ENCODE measurements around the gene WNT5B.
"Not testable (repeated sequence)": the region's sequence is repeated elsewhere in the genome, so short reads cannot be mapped to it uniquely, and the experiment has no call there.

Gene WNT5B

DNA sequence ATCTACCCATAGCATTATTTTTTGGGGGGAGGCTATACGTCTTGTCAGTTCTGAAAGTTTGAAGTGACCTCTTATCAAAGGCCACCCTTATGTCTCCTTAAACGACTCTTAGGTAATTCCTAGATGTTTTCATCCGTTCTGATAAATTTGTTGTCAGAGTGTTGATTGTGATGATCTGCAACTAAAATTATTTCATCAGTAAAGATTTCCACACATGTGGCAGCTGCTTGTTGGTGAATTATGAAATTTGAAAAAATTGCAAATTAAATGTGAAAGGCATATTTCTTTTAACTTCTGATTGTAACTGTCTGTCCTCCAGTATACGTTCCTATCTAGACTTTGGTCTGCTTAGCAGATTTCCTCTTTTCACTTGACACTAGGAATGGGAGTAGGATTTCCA, 63.2 kb downstream of the WNT5B start:
- DNase-seq: no peak

DNA sequence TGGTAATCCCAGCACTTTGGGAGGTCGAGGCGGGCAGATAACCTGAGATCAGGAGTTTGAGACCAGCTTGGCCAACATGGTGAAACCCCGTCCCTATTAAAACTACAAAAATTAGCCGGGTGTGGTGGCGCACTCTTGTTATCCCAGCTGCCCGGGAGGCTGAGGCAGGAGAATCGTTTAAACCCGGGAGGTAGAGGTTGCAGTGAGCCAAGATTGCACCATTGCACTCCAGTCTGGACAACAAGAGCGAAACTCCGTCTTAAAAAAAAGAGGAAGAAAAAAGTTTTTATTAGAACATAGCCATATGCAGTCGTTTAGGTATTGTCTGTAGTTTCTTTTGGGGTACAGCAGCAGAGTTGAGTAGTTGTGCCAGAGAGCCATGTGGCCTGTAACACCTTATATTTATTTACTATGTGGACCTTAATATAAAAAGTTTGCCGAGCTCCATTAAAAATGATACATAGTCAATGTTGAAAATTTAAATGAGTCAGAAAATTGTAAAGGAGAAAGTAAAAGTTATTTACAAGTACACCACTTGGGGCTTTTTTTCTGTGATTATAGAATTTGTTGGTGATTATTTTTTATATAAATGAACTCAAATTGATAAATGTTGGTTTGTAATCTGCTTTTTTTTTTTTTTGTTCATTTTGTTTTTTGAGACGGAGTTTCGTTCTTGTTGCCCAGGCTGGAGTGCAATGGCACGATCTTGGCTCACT, 64.0 kb downstream of the WNT5B start:
- no peak for DNase-seq

DNA sequence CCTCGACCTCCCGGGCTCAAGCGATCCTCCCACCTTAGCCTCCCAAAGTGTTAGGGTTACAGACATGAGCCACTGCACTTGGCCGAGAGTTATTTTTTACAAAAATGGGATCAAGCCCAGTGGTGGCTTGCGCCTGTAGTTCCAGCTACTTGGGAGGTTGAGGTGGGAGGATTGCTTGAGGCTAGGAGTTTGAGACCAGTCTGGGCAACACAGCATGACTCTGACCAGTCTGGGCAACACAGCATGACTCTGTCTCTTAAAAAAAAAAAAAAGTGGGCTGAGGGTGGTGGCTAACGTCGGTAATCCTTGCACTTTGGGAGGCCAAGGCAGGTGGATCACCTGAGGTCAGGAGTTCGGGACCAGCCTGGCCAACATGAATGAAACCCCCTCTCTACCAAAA, 66.1 kb downstream of the WNT5B start:
- DNase-seq: not testable (repeated sequence)

DNA sequence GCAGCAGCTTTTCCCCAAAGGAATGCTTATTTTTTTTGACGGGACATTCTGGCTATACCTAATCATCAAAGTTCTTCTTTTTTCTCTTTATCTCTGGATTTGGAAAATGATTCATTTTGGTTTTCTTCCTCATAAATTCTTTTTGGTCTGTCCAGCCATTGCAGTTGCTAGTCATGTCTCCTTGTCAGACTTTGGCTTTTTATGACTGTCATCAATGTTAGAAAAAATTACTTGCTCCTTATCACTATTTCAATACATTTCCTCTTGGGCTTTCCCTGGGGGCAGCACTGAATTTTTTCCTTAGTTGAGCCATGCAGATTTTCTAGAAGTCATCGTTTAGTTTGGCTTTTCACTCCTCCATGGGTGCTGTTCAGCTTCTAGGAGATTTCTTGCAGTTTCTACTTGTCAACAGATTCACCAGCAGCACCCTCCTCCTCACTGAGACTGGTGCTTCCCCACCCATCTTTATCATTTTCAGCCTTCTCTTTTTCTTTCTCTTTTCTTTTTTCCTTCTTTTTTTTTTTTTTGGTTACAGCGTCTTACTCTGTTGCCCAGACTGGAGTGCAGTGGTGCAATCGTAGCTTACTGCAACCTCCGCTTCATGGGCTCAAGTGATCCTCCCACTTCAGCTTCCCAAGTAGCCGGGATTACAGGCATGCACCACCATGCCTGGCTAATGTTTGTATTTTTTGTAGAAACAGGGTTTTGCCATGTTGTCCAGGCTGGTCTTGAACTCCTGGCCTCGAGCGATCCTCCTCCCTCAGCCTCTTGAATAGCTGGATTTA, 67.0 kb downstream of the WNT5B start:
- no peak for DNase-seq

DNA sequence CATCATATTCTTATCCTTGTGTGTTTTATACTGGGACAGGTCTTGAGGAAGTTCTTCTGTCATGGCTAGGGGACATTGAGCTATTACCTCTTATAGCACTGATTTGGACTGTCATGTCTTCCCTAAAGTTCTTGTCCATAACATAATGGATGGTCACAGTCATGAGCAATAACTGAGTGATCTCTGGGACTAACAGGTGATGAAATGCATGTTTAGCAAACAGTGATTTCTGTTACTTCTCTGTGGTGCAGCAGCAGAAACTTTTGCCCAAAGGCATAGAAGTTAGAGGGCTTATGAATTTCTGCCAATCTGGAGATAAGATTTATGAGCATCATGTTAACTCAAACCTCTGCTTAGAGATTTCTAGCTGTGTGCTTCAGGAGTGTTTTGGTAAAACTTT, 67.8 kb downstream of the WNT5B start:
- DNase-seq: no peak
